GM20000 (cell line): Measurements from ENCODE around the gene CDCA7L.

Experiments
- DNase-seq: peaks from one replicate; pipeline ENCODE4 v3.0.0; 2012; ENCODE audit warnings: low spot score
- CTCF ChIP-seq: IDR thresholded peaks from 2 replicates; pipeline ENCODE4 v1.5.1; 2012; ENCODE audit warnings: mild to moderate bottlenecking, control low read depth; ENCODE audit errors: extremely low read depth, missing control alignments

CDCA7L gene

GRCh38 chr7:21944616-21945453, 864 bp downstream of the CDCA7L start:
- no peak for DNase-seq
- no peak for TF ChIP-seq CTCF

- no peak for DNase-seq
- no peak for TF ChIP-seq CTCF
Observed at GRCh38 chr7:21943436-21943835, 2.3 kb downstream of the CDCA7L start.

GRCh38 chr7:21942955-21943354, 2.7 kb downstream of the CDCA7L start:
- no peak for DNase-seq
- TF ChIP-seq CTCF, result no peak

- no peak for TF ChIP-seq CTCF
- peak; percentile 57 for DNase-seq
Observed at GRCh38 chr7:21941611-21942141, 4.0 kb downstream of the CDCA7L start.

GRCh38 chr7:21939858-21940372, 5.8 kb downstream of the CDCA7L start:
- DNase-seq, result peak; percentile 83
- no peak for TF ChIP-seq CTCF

- TF ChIP-seq CTCF, result no peak
- peak; percentile 61 for DNase-seq
Observed at GRCh38 chr7:21939136-21939857, 6.4 kb downstream of the CDCA7L start.

- no peak for DNase-seq
- no peak for TF ChIP-seq CTCF
Observed at GRCh38 chr7:21938463-21938862, 7.2 kb downstream of the CDCA7L start.
